Measurements from ENCODE around the gene FICD. TPM values are rescaled to one million over a fixed set of nuclear protein-coding genes. Genes with fewer than 3 reads are reported as not detected.
A peak's percentile ranks its signal among the peaks of the same experiment; 100 is the strongest.

The FICD gene
- total RNA-seq, 1 experiment from 2014 or later: 3.6 TPM

DNA sequence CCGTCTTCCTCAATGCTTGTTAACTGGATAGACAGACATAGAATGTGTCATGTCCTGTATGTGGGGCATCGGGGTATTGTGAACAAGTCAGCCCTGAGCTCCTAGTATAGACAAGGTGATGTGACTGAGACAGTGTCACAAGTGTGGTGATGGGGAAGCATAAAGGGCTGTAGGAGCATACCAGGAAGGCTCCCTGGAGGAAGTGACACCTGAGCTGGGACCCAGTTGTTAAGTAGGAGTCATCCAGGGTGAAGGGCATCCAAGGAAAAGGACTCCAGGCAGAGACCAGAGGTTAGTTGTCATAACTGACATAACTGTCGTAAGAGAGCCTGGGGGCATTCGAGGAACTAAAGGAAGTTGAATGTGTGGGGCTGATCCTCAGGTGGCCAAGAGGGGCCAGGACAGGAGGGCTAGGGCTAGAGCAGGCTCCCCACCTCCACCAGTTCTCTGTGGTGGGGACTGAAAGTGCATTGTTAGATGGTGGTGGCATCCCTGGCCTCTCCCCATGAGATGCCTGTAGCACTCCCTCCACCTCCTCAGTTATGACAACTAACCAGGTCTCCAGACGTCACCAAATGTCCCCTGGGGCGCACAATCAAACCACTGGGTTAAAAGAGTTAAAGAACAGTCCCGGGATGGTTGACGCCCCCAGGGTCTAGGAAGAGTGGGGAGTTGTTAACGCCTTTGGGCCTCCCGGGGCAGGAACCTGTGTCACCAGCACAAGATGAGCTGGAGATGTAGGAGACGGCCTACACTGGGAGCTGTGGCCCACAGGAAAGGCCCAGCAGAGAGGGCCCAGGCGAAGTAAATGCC is 2.4 kb downstream of the FICD start:
- H3K9me3 Mint-ChIP-seq (ENCODE audit: unreplicated experiment): no peaks in the 10 kb centered on the region
- peak overlapping the region; percentile 14 for H3K4me3 Mint-ChIP-seq (ENCODE audit: unreplicated experiment)
- Histone ChIP-seq H3K4me1 (no peaks in the 10 kb centered on the region), H3K36me3 (ENCODE audit: control insufficient read depth, insufficient read depth, low read length) (peaks cover 1% of the 10 kb centered on the region; the same call in 1 of the 2 replicates), H3K27me3 (replicated peaks; ENCODE audit: control insufficient read depth, insufficient read depth, low read length) (no peaks in the 10 kb centered on the region), H3K4me3 (ENCODE audit: low read depth, low read length) (no peak overlapping the region), H3K9me3 (no peaks in the 10 kb centered on the region)
- peaks cover 80% of the 10 kb centered on the region for H3K36me3 Mint-ChIP-seq (ENCODE audit: insufficient read depth, unreplicated experiment)
- no TSS peak for BruUV-seq (replicated peaks)
- TF ChIP-seq CTCF (IDR thresholded peaks at IDR 0.05; ENCODE audit: insufficient read depth in 1 of 2, low read depth in 1 of 2, low read length in 1 of 2, severe bottlenecking in 1 of 2, unreplicated experiment in 1 of 2): no peak
- ChIA-PET CTCF (interaction anchor here (0.6 kb wide), 1 partner anchor 103 kb away, joined by 3 read pairs; no protein-coding TSS in a partner anchor), POLR2A (no interaction called here)
- DNase-seq: no peak
- peaks cover 2% of the 10 kb centered on the region for H3K27me3 Mint-ChIP-seq (ENCODE audit: insufficient read depth, unreplicated experiment)
- no peak overlapping the region for H3K27ac Mint-ChIP-seq (ENCODE audit: unreplicated experiment)
- H3K4me1 Mint-ChIP-seq (ENCODE audit: low read depth, unreplicated experiment): peaks cover 18% of the 10 kb centered on the region
- intact Hi-C loops (cut with micrococcal nuclease; ENCODE audit: unreplicated experiment): loop anchor here (10.0 kb wide), 1 partner anchor 453 kb away; no protein-coding TSS in a partner anchor

DNA sequence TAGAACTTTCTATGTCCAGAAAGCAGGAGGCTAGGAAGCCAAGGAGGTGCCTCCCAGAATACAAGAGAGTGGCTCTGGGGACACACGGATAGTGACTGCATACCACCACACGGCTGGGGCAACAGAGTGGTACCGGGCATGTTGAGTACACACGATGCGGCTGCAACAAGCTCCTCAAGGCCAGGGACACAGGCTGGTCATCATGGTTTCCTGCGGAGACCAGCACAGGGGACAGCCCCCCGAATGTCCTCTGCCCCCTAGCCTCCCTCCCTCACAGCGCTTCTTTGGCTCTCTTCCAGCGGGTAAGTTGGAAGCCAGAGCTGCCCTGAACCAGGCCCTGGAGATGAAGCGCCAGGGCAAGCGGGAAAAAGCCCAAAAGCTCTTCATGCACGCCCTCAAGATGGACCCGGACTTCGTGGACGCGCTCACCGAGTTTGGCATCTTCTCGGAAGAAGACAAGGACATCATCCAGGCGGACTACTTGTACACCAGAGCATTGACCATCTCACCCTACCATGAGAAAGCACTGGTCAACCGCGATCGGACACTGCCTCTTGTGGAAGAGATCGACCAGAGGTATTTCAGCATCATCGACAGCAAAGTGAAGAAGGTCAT is 3.1 kb downstream of the FICD start:
- DNase-seq: no peak
- Histone ChIP-seq H3K36me3 (ENCODE audit: control insufficient read depth, insufficient read depth, low read length) (peaks cover 1% of the 10 kb centered on the region; the same call in 1 of the 2 replicates), H3K4me1 (no peaks in the 10 kb centered on the region), H3K9me3 (no peaks in the 10 kb centered on the region), H3K27me3 (replicated peaks; ENCODE audit: control insufficient read depth, insufficient read depth, low read length) (no peaks in the 10 kb centered on the region), H3K4me3 (ENCODE audit: low read depth, low read length) (no peak overlapping the region)
- no peaks in the 10 kb centered on the region for H3K9me3 Mint-ChIP-seq (ENCODE audit: unreplicated experiment)
- peaks cover 18% of the 10 kb centered on the region for H3K4me1 Mint-ChIP-seq (ENCODE audit: low read depth, unreplicated experiment)
- BruUV-seq (replicated peaks): no TSS peak
- TF ChIP-seq CTCF (IDR thresholded peaks at IDR 0.05; ENCODE audit: insufficient read depth in 1 of 2, low read depth in 1 of 2, low read length in 1 of 2, severe bottlenecking in 1 of 2, unreplicated experiment in 1 of 2): no peak
- ChIA-PET POLR2A (no interaction called here), CTCF (no interaction called here)
- no peak overlapping the region for H3K27ac Mint-ChIP-seq (ENCODE audit: unreplicated experiment)
- H3K4me3 Mint-ChIP-seq (ENCODE audit: unreplicated experiment): no peak overlapping the region
- peaks cover 83% of the 10 kb centered on the region for H3K36me3 Mint-ChIP-seq (ENCODE audit: insufficient read depth, unreplicated experiment)
- H3K27me3 Mint-ChIP-seq (ENCODE audit: insufficient read depth, unreplicated experiment): peaks cover under 1% of the 10 kb centered on the region
- intact Hi-C loops (cut with micrococcal nuclease; ENCODE audit: unreplicated experiment): loop anchor here (10.0 kb wide), 1 partner anchor 453 kb away; no protein-coding TSS in a partner anchor

DNA sequence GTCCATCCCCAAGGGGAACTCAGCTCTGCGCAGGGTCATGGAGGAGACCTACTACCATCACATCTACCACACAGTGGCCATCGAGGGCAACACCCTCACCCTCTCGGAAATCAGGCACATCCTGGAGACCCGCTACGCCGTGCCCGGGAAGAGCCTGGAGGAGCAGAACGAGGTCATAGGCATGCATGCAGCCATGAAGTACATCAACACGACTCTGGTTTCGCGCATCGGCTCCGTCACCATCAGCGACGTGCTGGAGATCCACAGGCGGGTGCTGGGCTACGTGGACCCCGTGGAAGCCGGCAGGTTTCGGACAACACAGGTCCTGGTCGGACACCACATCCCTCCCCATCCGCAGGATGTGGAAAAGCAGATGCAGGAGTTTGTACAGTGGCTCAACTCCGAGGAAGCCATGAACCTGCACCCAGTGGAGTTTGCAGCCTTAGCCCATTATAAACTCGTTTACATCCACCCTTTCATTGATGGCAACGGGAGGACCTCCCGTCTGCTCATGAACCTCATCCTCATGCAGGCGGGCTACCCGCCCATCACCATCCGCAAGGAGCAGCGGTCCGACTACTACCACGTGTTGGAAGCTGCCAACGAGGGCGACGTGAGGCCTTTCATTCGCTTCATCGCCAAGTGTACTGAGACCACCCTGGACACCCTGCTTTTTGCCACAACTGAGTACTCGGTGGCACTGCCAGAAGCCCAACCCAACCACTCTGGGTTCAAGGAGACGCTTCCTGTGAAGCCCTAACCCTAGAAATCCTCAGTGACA is 3.8 kb downstream of the FICD start:
- no peak for TF ChIP-seq CTCF (IDR thresholded peaks at IDR 0.05; ENCODE audit: insufficient read depth in 1 of 2, low read depth in 1 of 2, low read length in 1 of 2, severe bottlenecking in 1 of 2, unreplicated experiment in 1 of 2)
- H3K36me3 Mint-ChIP-seq (ENCODE audit: insufficient read depth, unreplicated experiment): peaks cover 82% of the 10 kb centered on the region

More for the DNA sequence above, 3.8 kb downstream of the FICD start:
- H3K4me1 Mint-ChIP-seq (ENCODE audit: low read depth, unreplicated experiment): peaks cover 18% of the 10 kb centered on the region
- Histone ChIP-seq H3K27me3 (replicated peaks; ENCODE audit: control insufficient read depth, insufficient read depth, low read length) (no peaks in the 10 kb centered on the region), H3K4me1 (no peaks in the 10 kb centered on the region), H3K4me3 (ENCODE audit: low read depth, low read length) (no peak overlapping the region), H3K36me3 (ENCODE audit: control insufficient read depth, insufficient read depth, low read length) (peaks cover 1% of the 10 kb centered on the region; the same call in 1 of the 2 replicates), H3K9me3 (no peaks in the 10 kb centered on the region)
- intact Hi-C loops (cut with micrococcal nuclease; ENCODE audit: unreplicated experiment): loop anchor here (10.0 kb wide), 1 partner anchor 454 kb away; no protein-coding TSS in a partner anchor
- POLR2A ChIA-PET: no interaction called here
- CTCF ChIA-PET: no interaction called here
- H3K27me3 Mint-ChIP-seq (ENCODE audit: insufficient read depth, unreplicated experiment): no peaks in the 10 kb centered on the region
- no peak overlapping the region for H3K4me3 Mint-ChIP-seq (ENCODE audit: unreplicated experiment)
- no peaks in the 10 kb centered on the region for H3K9me3 Mint-ChIP-seq (ENCODE audit: unreplicated experiment)
- no TSS peak for BruUV-seq (replicated peaks)
- no peak overlapping the region for H3K27ac Mint-ChIP-seq (ENCODE audit: unreplicated experiment)
- no peak for DNase-seq
